Measurements from ENCODE around the gene ATP9A.

- TF ChIP-seq CTCF (IDR thresholded peaks at IDR 0.05) (no peak), POLR2A (IDR thresholded peaks at IDR 0.05) (no peak), POLR2AphosphoS5 (IDR thresholded peaks at IDR 0.05; ENCODE audit: insufficient read depth in 1 of 2, low read depth in 1 of 2) (no peak)
Observed at GRCh38 chr20:51656726-51657260, 111.4 kb downstream of the ATP9A start.
